Left ventricle myocardium inferior (tissue), 1 donor: ENCODE measurements around the gene TIMP1. TPM values are rescaled to one million over a fixed set of nuclear protein-coding genes. Genes with fewer than 3 reads are reported as not detected.

ENCODE experiments used
- DNase-seq: peaks from one replicate; pipeline ENCODE4 v3.0.0-alpha.2; 2020
- H3K27ac ChIP-seq: fragments of 200-600 bp; replicated peaks from 2 replicates; pipeline ENCODE4 v1.8.0; 2021
- H3K27me3 ChIP-seq: fragments of 200-600 bp; 2 replicates; pipeline ENCODE4 v1.8.0; 2021; ENCODE audit warnings: low read depth
- H3K36me3 ChIP-seq: fragments of 200-600 bp; 2 replicates; pipeline ENCODE4 v1.8.0; 2021
- H3K4me1 ChIP-seq: fragments of 200-600 bp; 2 replicates; pipeline ENCODE4 v1.8.0; 2021
- H3K4me3 ChIP-seq: fragments of 200-600 bp; 2 replicates; pipeline ENCODE4 v1.8.0; 2021; ENCODE audit warnings: mild to moderate bottlenecking, moderate library complexity
- H3K9me3 ChIP-seq: fragments of 200-600 bp; replicated peaks from 2 replicates; pipeline ENCODE4 v1.8.0; 2021
- CTCF ChIP-seq: fragments of 200-600 bp; IDR thresholded peaks from 2 replicates; pipeline ENCODE4 v1.8.0; 2021; ENCODE audit warnings: antibody characterized with exemption, mild to moderate bottlenecking, borderline replicate concordance
- intact Hi-C: fragments of 100-400 bp; cut with micrococcal nuclease; formaldehyde crosslinking; loops from one replicate; pipeline ENCODE4 v1.11.0; 2022
- total RNA-seq: library from RNA; stranded (reverse); fragmentation: NEBNext Ultra II Directional; extraction: Animal tissue kit (Norgen Biotek cat#: 25700); gene quantifications from one replicate; pipeline ENCODE4 v1.2.1, GENCODE V29; 2021
- donor health status: DM: no; HTN: yes; CAD: no; lungs with severe emphysema.

The TIMP1 gene
- total RNA-seq, 1 donor from 2014 or later, result 99.3 TPM

GRCh38 chrX:47563801-47564315 is 18.4 kb upstream of the TIMP1 start:
- peaks cover 17% of the 10 kb centered on the region for H3K4me1 ChIP-seq
- H3K27ac ChIP-seq, result no peak overlapping the region
- no peak for DNase-seq
- H3K36me3 ChIP-seq, result peaks cover 49% of the 10 kb centered on the region
- H3K9me3 ChIP-seq, result no peaks in the 10 kb centered on the region
- TF ChIP-seq CTCF, result no peak
- H3K4me3 ChIP-seq, result no peak overlapping the region
- H3K27me3 ChIP-seq, result no peaks in the 10 kb centered on the region
- intact Hi-C loops, result no loop called here

- TF ChIP-seq CTCF, result no peak
- DNase-seq, result no peak
- intact Hi-C loops, result no loop called here
- Histone ChIP-seq H3K9me3 (no peaks in the 10 kb centered on the region), H3K4me1 (peaks cover 17% of the 10 kb centered on the region), H3K4me3 (no peak overlapping the region), H3K36me3 (peaks cover 56% of the 10 kb centered on the region), H3K27me3 (no peaks in the 10 kb centered on the region), H3K27ac (no peak overlapping the region)
Observed at GRCh38 chrX:47564438-47565085, 17.7 kb upstream of the TIMP1 start.

- no peak for TF ChIP-seq CTCF
- no peak for DNase-seq
- Histone ChIP-seq H3K4me3 (no peak overlapping the region), H3K27me3 (no peaks in the 10 kb centered on the region), H3K9me3 (no peaks in the 10 kb centered on the region), H3K36me3 (peaks cover 61% of the 10 kb centered on the region), H3K27ac (no peak overlapping the region), H3K4me1 (peaks cover 17% of the 10 kb centered on the region)
- intact Hi-C loops, result no loop called here
Observed at GRCh38 chrX:47566841-47567240, 15.4 kb upstream of the TIMP1 start.

GRCh38 chrX:47568656-47569295 is 13.5 kb upstream of the TIMP1 start:
- H3K36me3 ChIP-seq, result peaks cover 56% of the 10 kb centered on the region
- peak; percentile 42 for TF ChIP-seq CTCF
- no peak overlapping the region for H3K27ac ChIP-seq
- no peak overlapping the region for H3K4me3 ChIP-seq
- DNase-seq, result no peak
- no peaks in the 10 kb centered on the region for H3K27me3 ChIP-seq
- peaks cover 2% of the 10 kb centered on the region for H3K4me1 ChIP-seq
- no peaks in the 10 kb centered on the region for H3K9me3 ChIP-seq
- intact Hi-C loops, result no loop called here

GRCh38 chrX:47570794-47571193 is 11.4 kb upstream of the TIMP1 start:
- H3K4me1 ChIP-seq, result peaks cover 5% of the 10 kb centered on the region
- H3K9me3 ChIP-seq, result no peaks in the 10 kb centered on the region
- H3K36me3 ChIP-seq, result peaks cover 39% of the 10 kb centered on the region
- no peaks in the 10 kb centered on the region for H3K27me3 ChIP-seq
- no peak overlapping the region for H3K27ac ChIP-seq
- H3K4me3 ChIP-seq, result no peak overlapping the region
- TF ChIP-seq CTCF, result no peak
- intact Hi-C loops, result no loop called here
- no peak for DNase-seq
